Measurements from ENCODE around the gene PORCN. TPM values are rescaled to one million over a fixed set of nuclear protein-coding genes. Genes with fewer than 3 reads are reported as not detected.

Gene PORCN
- total RNA-seq, 4 donors from 2014 or later = 15.0 to 21.5 (median 18.9) TPM

- Histone ChIP-seq H3K9me3 (no peaks in the 10 kb centered on the region), H3K27me3 (peaks cover 0 to 21% (median 0%) of the 10 kb centered on the region in 4 donors), H3K4me1 (peaks cover 0 to 21% (median 16%) of the 10 kb centered on the region in 4 donors), H3K27ac (replicated peaks in 1 of 4) (no peak overlapping the region), H3K4me3 (peak overlapping the region in 1 of 4 donors; percentile 1), H3K36me3 (no peaks in the 10 kb centered on the region)
- WGBS = 68% methylated on average over 8 of the region's 10 CpGs
- intact Hi-C loops (cut with DNase I) = no loop called here
- DNase-seq (ENCODE audit: extremely low spot score) = no peak
- no peak for TF ChIP-seq CTCF (IDR thresholded peaks at IDR 0.05)
- no peak for TF ChIP-seq POLR2A (IDR thresholded peaks at IDR 0.05; ENCODE audit: low read depth)
- no peak for TF ChIP-seq POLR2AphosphoS5 (IDR thresholded peaks at IDR 0.05)
- TF ChIP-seq EP300 (IDR thresholded peaks at IDR 0.05) = no peak
Measured at GRCh38 chrX:48465336-48465933, 43.4 kb upstream of the PORCN start.

GRCh38 chrX:48466696-48467095, 42.1 kb upstream of the PORCN start:
- H3K27me3 ChIP-seq = peaks cover 0 to 21% (median 0%) of the 10 kb centered on the region in 4 donors
- intact Hi-C loops (cut with DNase I) = no loop called here
- no peaks in the 10 kb centered on the region for H3K9me3 ChIP-seq
- 82% methylated on average over 9 of the region's 10 CpGs for WGBS
- H3K36me3 ChIP-seq = no peaks in the 10 kb centered on the region
- H3K4me3 ChIP-seq = no peak overlapping the region
- no peak for DNase-seq (ENCODE audit: extremely low spot score)
- H3K4me1 ChIP-seq = peaks cover 0 to 21% (median 16%) of the 10 kb centered on the region in 4 donors
- no peak overlapping the region for H3K27ac ChIP-seq (replicated peaks in 1 of 4)
- TF ChIP-seq POLR2AphosphoS5 (IDR thresholded peaks at IDR 0.05) (no peak), CTCF (IDR thresholded peaks at IDR 0.05) (no peak), POLR2A (IDR thresholded peaks at IDR 0.05; ENCODE audit: low read depth) (no peak), EP300 (IDR thresholded peaks at IDR 0.05) (no peak)

GRCh38 chrX:48467281-48467761, 41.5 kb upstream of the PORCN start:
- H3K27me3 ChIP-seq = peaks cover 0 to 21% (median 0%) of the 10 kb centered on the region in 4 donors
- no peak for DNase-seq (ENCODE audit: extremely low spot score)
- peak overlapping the region; percentile 34 to 48 (median 34) for H3K4me3 ChIP-seq
- H3K4me1 ChIP-seq = peaks cover 0 to 21% (median 16%) of the 10 kb centered on the region in 4 donors
- 54% methylated on average over 10 of the region's 10 CpGs for WGBS
- no peak for TF ChIP-seq CTCF (IDR thresholded peaks at IDR 0.05)
- no peak for TF ChIP-seq POLR2A (IDR thresholded peaks at IDR 0.05; ENCODE audit: low read depth)
- no peak for TF ChIP-seq POLR2AphosphoS5 (IDR thresholded peaks at IDR 0.05)
- no peak for TF ChIP-seq EP300 (IDR thresholded peaks at IDR 0.05)
- intact Hi-C loops (cut with DNase I) = no loop called here
- peak overlapping the region in 1 of 4 donors; percentile 36 for H3K27ac ChIP-seq (replicated peaks in 1 of 4)
- no peaks in the 10 kb centered on the region for H3K9me3 ChIP-seq
- H3K36me3 ChIP-seq = no peaks in the 10 kb centered on the region

- intact Hi-C loops (cut with DNase I) = no loop called here
Measured at GRCh38 chrX:48468247-48468671, 40.5 kb upstream of the PORCN start.

More at GRCh38 chrX:48468247-48468671, 40.5 kb upstream of the PORCN start:
- Histone ChIP-seq H3K4me1 (peaks cover 0 to 21% (median 16%) of the 10 kb centered on the region in 4 donors), H3K27ac (replicated peaks in 1 of 4) (no peak overlapping the region), H3K36me3 (no peaks in the 10 kb centered on the region), H3K27me3 (peaks cover 0 to 21% (median 0%) of the 10 kb centered on the region in 4 donors), H3K9me3 (no peaks in the 10 kb centered on the region), H3K4me3 (peak overlapping the region; percentile 34 to 48 (median 34))
- TF ChIP-seq POLR2A (IDR thresholded peaks at IDR 0.05; ENCODE audit: low read depth) (no peak), EP300 (IDR thresholded peaks at IDR 0.05) (no peak), CTCF (IDR thresholded peaks at IDR 0.05) (no peak), POLR2AphosphoS5 (IDR thresholded peaks at IDR 0.05) (no peak)
- no peak for DNase-seq (ENCODE audit: extremely low spot score)
- WGBS = 30% methylated on average over 16 of the region's 18 CpGs
